ENCODE results near the gene DKK2. TPM values are rescaled to one million over a fixed set of nuclear protein-coding genes. Genes with fewer than 3 reads are reported as not detected.

The DKK2 gene
- total RNA-seq, 1 experiment from 2014 or later: not detected

DNA sequence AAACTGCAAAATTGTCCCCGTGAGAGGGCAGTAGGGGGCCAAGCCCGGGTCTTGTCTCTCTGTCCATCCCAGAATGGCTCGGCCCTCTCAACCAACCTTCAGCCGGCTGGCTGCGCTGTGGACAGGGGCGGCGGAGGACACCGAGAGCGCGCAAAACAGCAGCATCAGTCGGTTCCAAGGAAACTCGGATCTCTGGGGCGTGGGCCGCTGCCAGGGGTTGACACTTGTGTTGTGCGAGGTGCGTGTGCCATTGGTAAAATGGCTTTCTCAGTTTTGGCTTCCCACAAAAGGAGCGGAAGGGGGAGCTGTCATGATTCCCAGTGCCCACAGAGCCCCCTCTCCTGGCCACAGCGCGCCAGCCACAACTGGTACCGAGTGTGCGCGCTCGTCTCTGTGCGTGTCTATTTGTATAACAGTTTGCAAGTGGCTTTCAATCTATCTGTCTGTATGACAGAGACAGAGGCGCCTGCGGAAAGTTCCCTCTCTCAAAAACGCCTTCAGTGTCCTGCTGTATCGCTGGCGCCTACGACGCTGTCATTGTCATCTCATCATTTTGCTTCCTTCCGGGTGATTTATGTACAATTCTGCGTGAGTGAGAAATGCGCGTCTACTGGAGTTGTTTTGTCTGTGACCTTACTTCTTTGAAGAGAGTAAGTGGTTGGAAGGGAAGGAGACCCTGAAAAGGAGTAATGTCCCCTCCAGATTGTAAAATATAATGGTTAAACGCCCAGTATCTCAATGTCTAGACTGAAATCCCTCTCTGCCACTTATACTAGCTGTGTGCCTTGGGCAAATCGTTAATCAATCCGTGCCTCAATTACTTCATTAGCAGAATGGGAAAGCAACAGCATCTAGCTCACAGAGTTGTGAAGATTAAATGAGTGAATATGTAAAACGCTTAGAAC is 1.8 kb downstream of the DKK2 start:
- H3K36me3 ChIP-seq: no peaks in the 10 kb centered on the region
- peak; percentile 40 for DNase-seq
- H3K4me3 ChIP-seq: peak overlapping the region; percentile 23; the same call in 1 of the 2 replicates
- H3K9me3 ChIP-seq: no peaks in the 10 kb centered on the region
- peaks cover 19% of the 10 kb centered on the region for H3K27me3 ChIP-seq

DNA sequence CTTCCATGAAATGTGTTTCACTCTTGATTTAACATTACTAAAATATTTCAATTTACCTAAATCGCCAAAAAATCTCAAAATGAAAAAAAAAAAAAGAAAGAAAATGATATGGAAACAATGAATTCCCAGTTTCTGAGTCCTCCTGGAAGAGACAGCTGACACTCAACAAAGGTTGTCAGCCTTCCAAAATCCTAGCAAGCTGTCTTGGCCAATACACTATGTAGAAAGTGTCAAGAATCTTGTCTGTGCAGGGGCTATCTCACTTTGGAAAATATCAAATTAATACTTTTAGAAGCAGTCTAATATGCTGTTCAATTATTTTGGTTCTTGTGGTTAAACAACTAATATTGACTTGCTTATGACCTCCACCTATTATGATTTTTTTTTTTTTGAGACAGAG is 8.7 kb downstream of the DKK2 start:
- no peak for DNase-seq
- Histone ChIP-seq H3K36me3 (no peaks in the 10 kb centered on the region), H3K4me3 (no peak overlapping the region)

DNA sequence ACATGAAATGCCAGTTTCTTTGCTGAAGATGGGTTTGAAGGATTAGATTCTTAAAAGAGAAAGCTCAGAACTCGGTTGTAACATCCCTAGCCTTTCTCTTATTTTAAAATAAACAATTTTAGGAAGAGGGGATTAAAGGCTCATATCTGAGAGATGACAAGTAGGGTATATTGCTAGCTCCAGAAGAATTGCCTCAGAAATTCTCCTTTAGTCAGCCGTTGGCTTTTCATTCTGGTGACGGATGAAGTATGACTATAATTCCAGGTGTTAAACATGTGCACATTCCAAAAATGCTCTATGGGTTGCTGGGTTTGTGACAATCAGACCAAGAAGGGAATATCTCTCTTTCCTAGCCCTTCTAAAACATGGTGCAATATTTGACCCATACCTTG is 17.8 kb downstream of the DKK2 start:
- H3K4me3 ChIP-seq: no peak overlapping the region
- DNase-seq: no peak
- H3K27me3 ChIP-seq: no peaks in the 10 kb centered on the region
- no peaks in the 10 kb centered on the region for H3K36me3 ChIP-seq
- H3K9me3 ChIP-seq: no peaks in the 10 kb centered on the region

More for the DNA sequence above, 8.7 kb downstream of the DKK2 start:
- 0 out of 2 replicates have a peak, but pooled peaks cover 4% of the 10 kb centered on the region for H3K27me3 ChIP-seq
- H3K9me3 ChIP-seq: no peaks in the 10 kb centered on the region

DNA sequence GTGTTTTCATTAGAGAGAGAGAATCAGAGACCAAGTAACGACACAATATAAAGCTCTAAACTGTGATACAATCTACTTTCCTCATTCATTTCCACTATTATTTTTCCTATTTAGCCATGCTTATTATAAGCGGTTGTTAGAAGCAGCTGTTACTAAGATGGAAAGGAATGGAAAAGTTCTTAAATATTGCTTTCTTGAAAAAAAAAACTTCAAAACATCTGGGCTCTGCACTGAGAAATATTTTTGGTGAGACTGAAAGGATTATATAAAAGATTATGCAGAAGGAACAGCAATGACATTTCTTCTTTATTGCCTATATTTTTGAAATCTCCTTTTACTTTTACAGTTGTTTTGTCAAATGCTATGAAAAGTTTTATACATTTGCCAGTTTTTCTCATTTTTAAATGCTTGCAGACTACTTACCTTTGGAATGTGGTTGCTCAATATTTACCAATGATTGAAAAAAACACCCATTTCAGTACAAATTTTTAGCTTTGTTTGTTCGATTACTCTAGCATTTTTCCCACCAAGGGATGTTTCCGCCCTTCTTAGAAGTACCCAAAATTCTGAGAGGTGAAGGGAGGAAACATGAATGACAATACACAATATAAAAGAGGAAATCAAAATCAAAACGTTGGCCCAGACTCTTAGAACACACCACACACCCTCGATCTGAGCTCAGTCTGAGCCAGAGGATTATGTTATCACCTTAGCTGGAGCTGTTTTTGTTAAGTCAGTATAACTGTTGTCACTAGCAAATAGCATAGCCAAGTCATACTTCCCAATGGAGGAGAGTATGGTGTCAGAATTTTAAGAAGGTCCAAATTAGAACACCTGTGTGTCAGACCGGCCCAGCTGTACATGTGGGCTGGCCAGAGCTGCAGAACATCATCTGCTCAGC is 18.4 kb downstream of the DKK2 start:
- no peak for DNase-seq
- H3K4me3 ChIP-seq: no peak overlapping the region
- no peaks in the 10 kb centered on the region for H3K27me3 ChIP-seq
- no peaks in the 10 kb centered on the region for H3K9me3 ChIP-seq
- H3K36me3 ChIP-seq: no peaks in the 10 kb centered on the region

DNA sequence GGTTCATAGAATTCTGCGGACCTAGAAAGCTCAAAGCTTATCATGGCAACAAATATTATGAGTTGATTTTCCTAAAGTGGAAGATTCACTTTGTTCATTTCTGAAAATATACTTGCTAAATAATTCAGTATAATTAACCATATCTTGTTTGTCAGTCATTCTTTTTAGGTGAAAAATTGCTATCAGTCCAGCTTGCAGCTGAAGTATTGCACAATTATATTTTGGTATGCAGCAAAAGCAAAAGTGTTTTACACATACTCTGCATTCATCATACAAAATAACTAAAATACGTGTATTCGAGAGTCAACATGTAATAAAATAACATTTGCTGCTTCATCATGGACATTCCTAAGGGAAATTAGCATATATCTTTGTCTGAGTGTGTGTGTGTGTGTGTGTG is 24.8 kb downstream of the DKK2 start:
- DNase-seq: no peak
- Histone ChIP-seq H3K4me3 (no peak overlapping the region), H3K9me3 (no peaks in the 10 kb centered on the region), H3K27me3 (no peaks in the 10 kb centered on the region), H3K36me3 (no peaks in the 10 kb centered on the region)

DNA sequence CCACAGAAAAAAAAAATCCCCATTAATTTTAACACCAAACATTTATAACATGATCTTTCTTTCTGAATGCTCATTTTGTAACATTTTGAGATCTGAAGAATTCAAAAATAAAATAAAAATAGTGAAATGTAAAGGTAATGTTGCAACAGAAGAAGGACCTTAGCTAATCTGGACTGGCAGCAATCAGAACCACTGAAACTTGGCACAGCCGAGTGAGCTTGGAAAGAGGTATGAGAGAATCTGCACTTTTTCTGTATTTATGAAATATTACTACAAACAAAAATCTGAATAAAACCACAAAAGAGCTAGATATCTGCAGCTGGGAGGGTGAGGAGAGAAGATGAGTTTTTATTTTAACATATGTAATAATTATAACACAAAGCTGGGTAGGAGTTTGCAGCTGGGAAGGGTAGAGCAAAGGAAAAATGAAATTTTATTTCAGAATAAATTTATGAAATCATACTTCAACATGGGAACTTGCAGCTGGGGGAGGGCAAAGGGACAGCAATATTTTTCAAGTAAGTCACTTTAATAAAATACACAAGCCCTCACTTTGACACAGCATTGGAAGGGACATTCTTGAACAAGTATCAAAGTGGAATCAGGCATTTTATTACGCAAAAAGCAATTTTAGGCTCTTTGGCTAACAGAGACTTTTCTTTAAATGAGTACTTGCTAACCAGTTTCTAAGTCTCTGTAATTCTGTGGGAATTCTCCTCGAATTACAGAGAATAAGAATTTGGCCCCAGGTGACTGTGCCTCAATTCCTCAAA is 26.7 kb downstream of the DKK2 start:
- H3K9me3 ChIP-seq: no peaks in the 10 kb centered on the region
- no peaks in the 10 kb centered on the region for H3K36me3 ChIP-seq
- H3K4me3 ChIP-seq: no peak overlapping the region
- no peaks in the 10 kb centered on the region for H3K27me3 ChIP-seq
- DNase-seq: no peak

DNA sequence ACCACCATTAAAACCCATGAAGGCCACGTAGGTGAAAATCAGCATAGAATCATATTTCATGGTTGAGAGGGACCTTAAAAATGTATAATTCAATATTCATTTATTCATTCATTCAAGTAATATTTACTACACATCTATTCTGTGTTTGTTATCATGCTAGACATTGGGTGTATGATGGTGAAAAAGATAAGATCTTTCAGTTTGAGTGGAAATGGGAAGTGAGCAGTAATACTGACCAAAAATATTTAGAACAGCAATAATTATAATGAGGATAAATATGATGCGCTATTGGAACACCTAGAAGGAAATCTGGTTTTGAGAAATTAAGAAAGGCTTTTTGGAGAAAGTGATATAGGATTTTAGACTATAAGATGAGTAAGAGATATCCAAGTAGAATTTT is 28.0 kb downstream of the DKK2 start:
- Histone ChIP-seq H3K9me3 (no peaks in the 10 kb centered on the region), H3K27me3 (no peaks in the 10 kb centered on the region), H3K4me3 (no peak overlapping the region), H3K36me3 (no peaks in the 10 kb centered on the region)
- no peak for DNase-seq

DNA sequence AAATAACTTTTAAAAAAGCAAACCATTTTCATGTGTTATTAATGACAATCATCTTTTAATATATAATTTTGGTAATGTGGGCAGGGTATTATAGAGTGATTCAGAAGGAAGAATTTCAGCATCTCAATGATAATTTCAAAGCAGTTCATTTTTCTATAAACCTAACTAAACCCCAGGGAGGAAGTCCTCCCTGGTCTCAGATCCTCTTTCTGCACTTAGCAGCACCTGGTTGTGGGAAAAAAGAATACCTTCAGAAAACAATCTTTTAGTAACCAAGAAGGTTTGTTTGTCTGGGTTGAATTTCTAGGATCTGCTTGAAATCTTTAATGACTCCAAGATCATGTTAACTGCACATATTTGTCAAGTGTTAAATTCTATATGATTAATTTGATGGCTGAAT is 29.9 kb downstream of the DKK2 start:
- DNase-seq: no peak
- Histone ChIP-seq H3K9me3 (no peaks in the 10 kb centered on the region), H3K4me3 (no peak overlapping the region), H3K36me3 (no peaks in the 10 kb centered on the region), H3K27me3 (no peaks in the 10 kb centered on the region)

DNA sequence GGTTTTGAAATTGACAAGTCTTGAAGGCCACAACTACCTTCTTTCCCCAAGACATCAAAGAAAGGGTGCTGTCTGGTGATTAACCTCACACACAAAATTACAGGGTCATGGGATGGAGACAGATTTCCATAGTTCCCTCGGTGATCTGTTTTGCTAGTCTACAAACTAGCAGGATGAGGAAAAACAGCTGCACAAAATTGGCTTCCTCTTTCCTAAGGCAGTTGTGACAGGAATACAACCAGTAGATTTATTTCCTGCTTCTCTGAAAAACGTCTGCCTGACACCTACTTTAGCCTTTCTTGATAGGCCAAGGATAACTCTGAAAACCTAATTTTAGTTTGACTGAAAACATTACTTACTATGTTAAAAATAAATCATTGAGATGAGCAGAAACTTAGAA is 39.6 kb downstream of the DKK2 start:
- H3K4me3 ChIP-seq: no peak overlapping the region
- no peaks in the 10 kb centered on the region for H3K36me3 ChIP-seq
- no peaks in the 10 kb centered on the region for H3K9me3 ChIP-seq
- no peak for DNase-seq
- no peaks in the 10 kb centered on the region for H3K27me3 ChIP-seq

DNA sequence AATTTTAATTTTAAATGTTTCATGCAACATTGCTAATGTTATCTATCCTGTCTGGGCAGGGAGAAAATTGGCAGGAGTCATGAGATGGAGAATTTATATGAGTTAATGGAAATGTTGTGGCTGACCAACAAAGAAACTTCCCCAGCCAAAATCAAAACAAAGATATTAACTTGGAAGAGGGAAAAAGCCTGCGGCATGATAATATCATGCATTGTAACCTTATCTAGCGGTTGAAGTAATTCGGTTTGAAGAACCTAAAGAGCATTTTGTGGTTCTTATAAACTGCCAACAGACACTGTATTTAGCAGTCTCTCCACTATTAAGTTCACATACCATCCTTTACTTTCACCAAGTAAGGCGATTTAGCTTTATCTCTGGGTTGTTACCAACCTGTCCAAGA is 42.3 kb downstream of the DKK2 start:
- no peak overlapping the region for H3K4me3 ChIP-seq
- no peaks in the 10 kb centered on the region for H3K9me3 ChIP-seq
- H3K27me3 ChIP-seq: no peaks in the 10 kb centered on the region
- H3K36me3 ChIP-seq: no peaks in the 10 kb centered on the region
- no peak for DNase-seq

DNA sequence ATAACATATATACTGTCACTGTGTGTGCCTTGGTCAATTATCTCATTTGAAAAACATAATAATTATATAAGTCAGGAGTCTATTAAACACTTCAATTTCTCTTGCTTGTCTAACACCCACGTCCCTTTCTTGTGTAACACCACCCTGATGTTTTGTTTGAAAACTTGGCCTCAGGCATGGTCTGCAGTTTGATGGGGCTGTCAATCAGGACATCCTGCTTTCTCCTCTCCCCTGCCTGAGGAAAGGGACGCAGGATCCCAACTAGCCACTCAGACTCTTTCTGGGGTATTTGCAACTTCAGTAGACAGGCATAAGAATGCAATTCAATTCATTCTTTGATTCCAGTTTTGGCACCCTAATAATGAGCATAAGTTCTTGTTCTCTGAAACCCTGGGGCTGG is 48.8 kb downstream of the DKK2 start:
- no peak for DNase-seq
- Histone ChIP-seq H3K4me3 (no peak overlapping the region), H3K27me3 (no peaks in the 10 kb centered on the region), H3K36me3 (no peaks in the 10 kb centered on the region), H3K9me3 (no peaks in the 10 kb centered on the region)

DNA sequence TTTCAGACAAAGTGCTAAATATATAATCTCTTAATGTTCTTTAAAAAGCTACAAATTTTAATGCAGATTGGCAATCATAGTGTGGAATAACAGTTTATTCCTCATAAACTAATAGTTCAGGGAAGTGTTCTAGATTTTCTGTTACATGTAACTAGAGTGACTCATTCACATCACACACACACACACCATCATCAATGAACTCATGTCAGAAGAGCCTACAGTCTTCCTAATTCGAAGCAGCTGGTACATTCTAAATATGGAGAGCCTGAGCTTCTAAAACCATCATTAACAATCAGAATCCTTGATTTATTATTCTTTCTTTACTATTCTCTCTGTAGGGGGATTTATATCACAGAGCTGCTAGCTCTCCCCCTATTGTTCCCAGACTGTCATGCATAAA is 49.6 kb downstream of the DKK2 start:
- no peak overlapping the region for H3K4me3 ChIP-seq
- no peak for DNase-seq

DNA sequence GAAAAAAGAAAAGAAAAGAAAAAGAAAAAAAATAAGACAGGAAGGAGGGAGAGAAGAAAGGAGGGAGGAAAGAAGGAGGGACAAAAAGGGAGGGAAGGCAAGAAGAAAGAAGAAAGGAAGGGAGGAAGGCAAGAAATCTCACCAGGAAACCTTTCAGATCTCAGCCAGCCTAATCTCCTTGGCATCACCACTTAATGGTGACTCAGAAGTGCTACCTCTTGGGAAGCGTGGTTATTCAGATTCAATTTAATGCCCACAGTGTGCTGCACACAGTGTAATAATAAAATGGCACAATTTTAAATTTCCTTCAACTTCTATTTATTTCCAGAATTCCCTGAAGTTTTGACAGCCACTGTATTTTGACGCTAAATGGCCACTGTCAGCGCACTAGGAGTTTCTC is 50.3 kb downstream of the DKK2 start:
- H3K4me3 ChIP-seq: no peak overlapping the region
- no peaks in the 10 kb centered on the region for H3K9me3 ChIP-seq
- no peaks in the 10 kb centered on the region for H3K27me3 ChIP-seq
- no peaks in the 10 kb centered on the region for H3K36me3 ChIP-seq
- DNase-seq: peak; percentile 16

More for the DNA sequence above, 49.6 kb downstream of the DKK2 start:
- H3K27me3 ChIP-seq: no peaks in the 10 kb centered on the region
- no peaks in the 10 kb centered on the region for H3K36me3 ChIP-seq
- H3K9me3 ChIP-seq: no peaks in the 10 kb centered on the region

DNA sequence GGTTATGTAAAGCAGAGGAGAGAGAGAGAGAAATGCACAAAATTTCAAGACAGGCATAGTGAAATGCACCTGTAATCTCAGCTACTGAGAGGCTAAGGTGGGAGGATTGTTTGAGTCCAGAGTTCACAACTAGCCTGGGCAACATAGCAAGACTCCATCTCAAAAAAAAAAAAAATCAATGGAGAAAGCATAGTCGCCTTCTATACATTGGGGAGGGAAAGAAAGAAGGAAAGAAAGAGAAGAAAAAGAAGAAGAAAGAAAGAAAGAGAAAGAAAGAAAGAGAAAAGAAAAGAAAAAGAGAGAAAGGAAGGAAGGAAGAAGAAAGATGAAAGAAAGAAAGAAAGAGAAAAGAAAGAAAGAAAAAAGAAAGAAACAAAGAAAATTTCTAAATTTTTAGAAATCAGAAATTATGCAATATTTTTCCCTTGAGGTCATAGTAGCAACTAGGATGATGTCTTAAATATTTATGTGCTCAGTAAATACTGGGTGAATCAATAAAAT is 53.4 kb downstream of the DKK2 start:
- Histone ChIP-seq H3K4me3 (no peak overlapping the region), H3K9me3 (no peaks in the 10 kb centered on the region), H3K27me3 (no peaks in the 10 kb centered on the region), H3K36me3 (no peaks in the 10 kb centered on the region)
- no peak for DNase-seq

DNA sequence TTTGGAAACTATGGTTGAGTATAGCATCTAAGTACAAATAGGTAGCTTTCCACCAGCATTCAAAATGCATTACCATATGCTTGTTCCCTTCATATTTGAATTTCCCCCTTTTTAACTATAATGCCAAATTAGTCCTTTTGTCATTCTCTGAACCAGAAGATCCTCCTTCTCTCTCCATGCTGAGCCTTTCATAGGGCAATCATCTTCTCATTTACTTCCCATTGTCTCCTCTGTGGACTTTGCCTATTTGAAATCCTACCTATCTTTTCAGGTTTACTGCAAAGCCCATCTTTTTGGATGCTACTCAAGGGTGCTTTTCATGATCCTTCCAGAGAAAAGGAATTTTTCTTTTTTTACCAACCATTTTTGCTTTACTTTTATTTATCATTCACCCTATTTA is 54.7 kb downstream of the DKK2 start:
- DNase-seq: no peak
- no peaks in the 10 kb centered on the region for H3K9me3 ChIP-seq
- H3K27me3 ChIP-seq: no peaks in the 10 kb centered on the region
- H3K36me3 ChIP-seq: no peaks in the 10 kb centered on the region
- H3K4me3 ChIP-seq: no peak overlapping the region

DNA sequence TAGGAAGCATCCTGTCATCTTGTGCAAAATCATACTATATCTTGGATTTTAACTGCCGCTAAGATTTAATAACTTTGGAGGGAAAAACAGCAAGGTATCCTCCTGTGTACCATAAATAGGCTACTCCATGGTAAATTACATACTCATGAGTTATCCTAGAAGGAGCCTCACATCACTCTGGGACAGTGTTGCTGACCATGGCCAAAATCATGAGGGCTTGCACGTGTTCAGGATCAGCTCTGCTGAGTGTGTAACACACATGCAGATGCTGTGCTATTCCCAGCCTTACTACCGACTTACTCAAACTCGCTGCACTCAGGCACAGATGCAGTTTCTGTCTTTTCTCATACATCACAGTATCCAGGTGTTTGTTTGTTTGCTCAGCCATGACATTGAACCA is 56.6 kb downstream of the DKK2 start:
- Histone ChIP-seq H3K36me3 (no peaks in the 10 kb centered on the region), H3K4me3 (no peak overlapping the region), H3K9me3 (no peaks in the 10 kb centered on the region), H3K27me3 (no peaks in the 10 kb centered on the region)
- DNase-seq: no peak

All from MG63 (cell line).